Measurements from ENCODE around the gene TYROBP.

The TYROBP gene

GRCh38 chr19:35904311-35905068 lies 3.6 kb downstream of the TYROBP start:
- DNase-seq (ENCODE audit: extremely low spot score), result no peak
- POLR2A ChIA-PET, result interaction anchor here (1.1 kb wide), 1 partner anchor 150 kb away, joined by 3 read pairs; the partner anchor contains the start of gene THAP8
- TF ChIP-seq NFRKB (IDR thresholded peaks at IDR 0.05) (no peak), ZNF384 (IDR thresholded peaks at IDR 0.05) (no peak)
- CTCF ChIA-PET, result no interaction called here

- TF ChIP-seq L3MBTL2 (conservative IDR thresholded peaks at IDR 0.05) (peak; percentile 70), ELF4 (IDR thresholded peaks at IDR 0.05) (no peak)
- CTCF ChIA-PET, result no interaction called here
- POLR2A ChIA-PET, result interaction anchor here (0.7 kb wide), 1 partner anchor 10 kb away, joined by 3 read pairs; no protein-coding TSS in a partner anchor
- DNase-seq (ENCODE audit: extremely low spot score), result peak; percentile 68
These were observed 4.4 kb downstream of the TYROBP start for GRCh38 chr19:35903550-35904179.

DNA sequence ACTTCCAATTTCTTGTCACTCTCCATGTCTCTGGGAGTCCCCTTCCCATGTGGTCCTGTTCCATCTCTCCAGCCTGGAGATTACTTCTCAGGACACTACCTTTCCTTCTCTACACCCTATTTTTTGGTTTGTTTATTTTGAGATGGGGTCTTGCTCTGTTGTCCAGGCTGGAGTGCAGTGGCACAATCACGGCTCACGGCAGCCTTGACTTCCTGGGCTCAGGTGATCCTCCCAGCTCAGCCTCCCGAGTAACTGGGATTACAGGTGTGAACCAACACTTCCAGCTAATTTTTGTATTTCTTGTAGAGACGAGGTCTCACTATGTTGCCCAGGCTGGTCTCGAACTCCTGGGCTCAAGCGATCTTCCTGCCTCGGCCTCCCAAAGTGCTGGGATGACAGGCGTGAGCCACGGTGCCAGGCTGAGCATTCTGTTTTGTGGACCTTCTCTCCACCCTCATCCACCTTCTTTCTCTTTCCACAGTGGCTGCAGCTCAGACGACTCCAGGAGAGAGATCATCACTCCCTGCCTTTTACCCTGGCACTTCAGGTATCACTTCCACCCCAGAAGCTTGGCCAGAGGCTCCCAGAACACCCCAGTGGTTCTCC lies 5.1 kb downstream of the TYROBP start:
- ChIA-PET POLR2A (interaction anchor here (0.7 kb wide), 1 partner anchor 11 kb away, joined by 3 read pairs; no protein-coding TSS in a partner anchor), CTCF (no interaction called here)
- TF ChIP-seq ARNT (IDR thresholded peaks at IDR 0.05), result no peak
- no peak for TF ChIP-seq ELF4 (IDR thresholded peaks at IDR 0.05)
- no peak for TF ChIP-seq CTBP1 (IDR thresholded peaks at IDR 0.05; ENCODE audit: borderline replicate concordance)
- TF ChIP-seq FOXK2 (IDR thresholded peaks at IDR 0.05), result no peak
- TF ChIP-seq SP1 (IDR thresholded peaks at IDR 0.05), result no peak
- DNase-seq (ENCODE audit: extremely low spot score), result no peak

- ChIA-PET POLR2A (no interaction called here), CTCF (no interaction called here)
- TF ChIP-seq FOXA1 (IDR thresholded peaks at IDR 0.05), result no peak
- TF ChIP-seq CTBP1 (IDR thresholded peaks at IDR 0.05; ENCODE audit: borderline replicate concordance), result no peak
- no peak for TF ChIP-seq BHLHE40 (IDR thresholded peaks at IDR 0.05; ENCODE audit: borderline replicate concordance)
- TF ChIP-seq HDGF (IDR thresholded peaks at IDR 0.05; ENCODE audit: borderline replicate concordance), result no peak
- TF ChIP-seq SUZ12 (IDR thresholded peaks at IDR 0.05), result no peak
- TF ChIP-seq PKNOX1 (IDR thresholded peaks at IDR 0.05), result no peak
- TF ChIP-seq LEF1 (IDR thresholded peaks at IDR 0.05; ENCODE audit: borderline replicate concordance), result no peak
- no peak for TF ChIP-seq SP1 (IDR thresholded peaks at IDR 0.05)
- TF ChIP-seq ARNT (IDR thresholded peaks at IDR 0.05), result no peak
- TF ChIP-seq TARDBP (IDR thresholded peaks at IDR 0.05), result no peak
- TF ChIP-seq FOXM1 (IDR thresholded peaks at IDR 0.05; ENCODE audit: borderline replicate concordance), result no peak
- TF ChIP-seq FOXK2 (IDR thresholded peaks at IDR 0.05), result no peak
- no peak for TF ChIP-seq L3MBTL2 (conservative IDR thresholded peaks at IDR 0.05)
- no peak for TF ChIP-seq ELF4 (IDR thresholded peaks at IDR 0.05)
- no peak for TF ChIP-seq ZNF384 (IDR thresholded peaks at IDR 0.05)
- TF ChIP-seq NFRKB (IDR thresholded peaks at IDR 0.05), result no peak
- no peak for DNase-seq (ENCODE audit: extremely low spot score)
These were observed 6.0 kb downstream of the TYROBP start, which contains the start of gene HCST for GRCh38 chr19:35901854-35902661. Gene HCST (plus strand): TSS chr19:35902529. CDS start chr19:35902594, 65 bp downstream.

DNA sequence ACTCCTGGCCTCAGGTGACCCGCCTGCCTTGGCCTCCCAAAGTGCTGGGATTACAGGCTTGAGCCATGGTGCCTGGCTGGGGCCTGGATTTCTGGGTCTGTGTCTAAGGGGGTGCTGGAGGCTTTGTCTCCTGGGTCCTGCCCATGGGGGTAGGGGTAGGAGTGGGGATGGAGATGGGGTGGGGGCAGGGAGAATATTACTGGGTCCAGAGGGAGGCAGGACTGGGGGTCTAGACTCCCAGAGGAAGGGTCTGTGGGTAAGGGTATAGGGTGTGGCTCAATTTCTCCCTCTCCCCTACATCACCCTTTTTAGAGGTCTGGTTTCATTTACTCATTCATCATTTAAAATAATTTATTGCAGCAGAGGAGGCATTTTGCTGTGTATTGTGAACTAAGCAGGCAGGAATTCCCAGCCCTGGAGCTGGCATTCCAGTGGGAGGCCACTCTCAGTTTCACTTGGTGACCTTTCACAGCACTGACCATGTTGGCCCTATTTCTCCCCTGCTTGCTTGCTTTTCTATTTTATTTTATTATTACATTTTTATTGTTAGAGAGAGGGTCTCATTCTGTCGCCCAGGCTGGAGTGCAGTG lies 6.9 kb downstream of the TYROBP start:
- DNase-seq (ENCODE audit: extremely low spot score), result no peak
- TF ChIP-seq NFRKB (IDR thresholded peaks at IDR 0.05) (no peak), FOXK2 (IDR thresholded peaks at IDR 0.05) (no peak), PKNOX1 (IDR thresholded peaks at IDR 0.05) (no peak), HDGF (IDR thresholded peaks at IDR 0.05; ENCODE audit: borderline replicate concordance) (no peak), L3MBTL2 (conservative IDR thresholded peaks at IDR 0.05) (no peak), SUZ12 (IDR thresholded peaks at IDR 0.05) (no peak), ELF4 (IDR thresholded peaks at IDR 0.05) (no peak), CTBP1 (IDR thresholded peaks at IDR 0.05; ENCODE audit: borderline replicate concordance) (no peak), FOXM1 (IDR thresholded peaks at IDR 0.05; ENCODE audit: borderline replicate concordance) (no peak), LEF1 (IDR thresholded peaks at IDR 0.05; ENCODE audit: borderline replicate concordance) (no peak)
- ChIA-PET POLR2A (interaction anchor here (0.5 to 1.4 kb wide), 6 partner anchors 11 to 161 kb away, joined by 3 to 6 read pairs (median 3); no protein-coding TSS in a partner anchor), CTCF (no interaction called here)

DNA sequence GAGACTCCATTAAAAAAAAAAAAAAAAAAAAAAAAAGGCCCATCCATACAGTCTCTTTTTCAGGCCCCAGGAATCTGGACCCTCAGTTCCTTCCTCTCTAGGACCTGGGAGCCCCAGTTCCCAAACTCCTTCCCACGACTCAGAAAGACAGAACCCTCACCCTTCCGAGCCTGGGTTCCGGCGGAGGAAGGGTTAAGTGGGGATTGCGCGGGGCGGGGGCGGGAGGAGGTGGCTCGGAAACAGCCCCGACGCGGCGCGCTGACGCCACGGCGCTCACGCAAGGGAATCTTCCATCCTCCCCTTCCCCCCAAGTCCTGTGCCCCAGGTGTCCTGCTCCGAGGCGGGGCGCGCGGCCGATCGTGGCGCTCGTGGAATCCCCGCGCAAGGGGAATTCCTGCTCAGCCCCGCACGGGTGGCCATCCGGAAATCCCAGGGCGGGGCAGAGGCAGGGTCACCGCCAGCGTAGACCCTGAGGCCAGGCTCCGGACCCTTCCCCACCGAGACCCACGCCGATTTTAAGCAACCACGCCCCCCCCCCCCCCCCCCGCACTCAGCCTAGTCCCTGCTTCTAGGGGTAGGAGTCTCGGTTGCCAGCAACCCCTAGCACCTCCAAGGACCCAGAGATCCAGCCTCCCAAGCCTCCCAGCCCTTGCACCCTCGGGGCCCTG lies 8.4 kb downstream of the TYROBP start:
- POLR2A ChIA-PET, result interaction anchor here (1.4 kb wide), 2 partner anchors 31 to 159 kb away, joined by 4 to 6 read pairs; no protein-coding TSS in a partner anchor
- TF ChIP-seq ZNF384 (IDR thresholded peaks at IDR 0.05) (peak; percentile 92), TARDBP (IDR thresholded peaks at IDR 0.05) (peak; percentile 86), FOXA1 (IDR thresholded peaks at IDR 0.05) (no peak), ARNT (IDR thresholded peaks at IDR 0.05) (no peak), NFRKB (IDR thresholded peaks at IDR 0.05) (no peak), L3MBTL2 (conservative IDR thresholded peaks at IDR 0.05) (no peak), FOXM1 (IDR thresholded peaks at IDR 0.05; ENCODE audit: borderline replicate concordance) (no peak), SUZ12 (IDR thresholded peaks at IDR 0.05) (no peak)
- DNase-seq (ENCODE audit: extremely low spot score), result peak; percentile 86
- CTCF ChIA-PET, result no interaction called here
